ENCODE results near the gene HDAC4. TPM values are rescaled to one million over a fixed set of nuclear protein-coding genes. Genes with fewer than 3 reads are reported as not detected.

The HDAC4 gene
- total and polyA plus RNA-seq, 9 of the 15 experiments (the other 6 are each of a cell fraction or from before 2014, with no cell fraction given) = 0.11 to 20.2 (median 4.0) TPM

DNA sequence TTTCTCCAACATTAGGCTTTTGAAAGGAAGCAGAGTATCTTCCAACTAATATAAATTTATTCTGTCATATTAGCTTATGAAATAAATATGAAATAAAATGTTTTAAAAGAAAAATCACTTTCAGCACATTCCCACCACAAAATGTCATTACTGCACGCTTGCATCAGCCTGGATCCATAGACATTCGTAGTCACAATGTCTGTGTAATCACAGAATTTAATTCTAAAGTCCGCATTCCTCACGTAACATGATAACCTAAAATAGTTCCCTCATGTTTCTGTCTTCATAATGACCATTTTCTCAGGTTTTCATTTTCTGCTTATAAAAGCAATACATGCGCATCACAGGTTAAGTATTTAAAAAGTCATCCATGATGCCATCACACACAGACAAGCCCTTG, 47.1 kb downstream of the HDAC4 start (continued):
- TF ChIP-seq, protein P1, sequence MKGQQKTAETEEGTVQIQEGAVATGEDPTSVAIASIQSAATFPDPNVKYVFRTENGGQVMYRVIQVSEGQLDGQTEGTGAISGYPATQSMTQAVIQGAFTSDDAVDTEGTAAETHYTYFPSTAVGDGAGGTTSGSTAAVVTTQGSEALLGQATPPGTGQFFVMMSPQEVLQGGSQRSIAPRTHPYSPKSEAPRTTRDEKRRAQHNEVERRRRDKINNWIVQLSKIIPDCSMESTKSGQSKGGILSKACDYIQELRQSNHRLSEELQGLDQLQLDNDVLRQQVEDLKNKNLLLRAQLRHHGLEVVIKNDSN (CRISPR knock-in tag; IDR thresholded peaks at IDR 0.05) = no peak
- TF ChIP-seq EP400 (IDR thresholded peaks at IDR 0.05) = no peak
- TF ChIP-seq FOXM1 (IDR thresholded peaks at IDR 0.05; ENCODE audit: low read depth) = no peak
- no peak for TF ChIP-seq FOXM1 (CRISPR knock-in tag; IDR thresholded peaks at IDR 0.05; ENCODE audit: low read depth)
- no peak for TF ChIP-seq THRB (CRISPR knock-in tag; conservative IDR thresholded peaks at IDR 0.05)
- no peak for TF ChIP-seq EP300 (IDR thresholded peaks at IDR 0.05; ENCODE audit: low read length)

GRCh38 chr2:239351687-239352086, 49.1 kb downstream of the HDAC4 start:
- ChIA-PET POLR2A (interaction anchor here (0.7 kb wide), 1 partner anchor 47 kb away, joined by 3 read pairs; no protein-coding TSS in a partner anchor), CTCF (ENCODE audit: low intra/inter-chr PET ratio) (no interaction called here)
- Histone ChIP-seq H2AFZ (ENCODE audit: low read depth, low read length) (no peak overlapping the region), H3K27me3 (ENCODE audit: control insufficient read depth in 2 of 2, insufficient read depth in 2 of 2, low read length in 2 of 2) (no peaks in the 10 kb centered on the region), H4K20me1 (replicated peaks; ENCODE audit: control insufficient read depth, insufficient read depth, low read length) (no peaks in the 10 kb centered on the region), H3K4me1 (replicated peaks in 1 of 2; ENCODE audit: control insufficient read depth in 2 of 2, insufficient read depth in 2 of 2, low read length in 2 of 2) (no peaks in the 10 kb centered on the region), H3K27ac (ENCODE audit: extremely low read depth, low read depth, low read length) (no peak overlapping the region), H3K4me3 (no peak overlapping the region), H3K9ac (ENCODE audit: insufficient read depth in 1 of 2, low read depth in 2 of 2, low read length in 2 of 2) (no peak overlapping the region), H3K4me2 (ENCODE audit: insufficient read depth, low read length) (no peak overlapping the region), H3K79me2 (ENCODE audit: control insufficient read depth, insufficient read depth, low read length) (peaks cover 5% of the 10 kb centered on the region; the same call in 2 of the 3 replicates), H3K9me3 (replicated peaks; ENCODE audit: control insufficient read depth, insufficient read depth, low read depth, low read length) (no peaks in the 10 kb centered on the region; the same call in 1 of the 2 replicates), H3K36me3 (ENCODE audit: control insufficient read depth, insufficient read depth, low read length) (peaks cover 8% of the 10 kb centered on the region; the same call in 1 of the 3 replicates), H3K9me1 (ENCODE audit: control insufficient read depth, insufficient read depth, low read length) (no peaks in the 10 kb centered on the region)
- WGBS (ENCODE audit: insufficient coverage, low coverage, missing lambda C conversion rate) = 95% methylated on average over 9 of the region's 14 CpGs
- intact Hi-C loops (cut with micrococcal nuclease) = no loop called here
- no peak for FAIRE-seq
- BruUV-seq (replicated peaks) = no TSS peak
- no peak for ATAC-seq
- no peak for DNase-seq (ENCODE audit: extremely low read depth in 1 of 4, low spot score in 3 of 4)
- in situ Hi-C loops (cut with MboI) = no loop called here
- TF ChIP-seq, protein P2, sequence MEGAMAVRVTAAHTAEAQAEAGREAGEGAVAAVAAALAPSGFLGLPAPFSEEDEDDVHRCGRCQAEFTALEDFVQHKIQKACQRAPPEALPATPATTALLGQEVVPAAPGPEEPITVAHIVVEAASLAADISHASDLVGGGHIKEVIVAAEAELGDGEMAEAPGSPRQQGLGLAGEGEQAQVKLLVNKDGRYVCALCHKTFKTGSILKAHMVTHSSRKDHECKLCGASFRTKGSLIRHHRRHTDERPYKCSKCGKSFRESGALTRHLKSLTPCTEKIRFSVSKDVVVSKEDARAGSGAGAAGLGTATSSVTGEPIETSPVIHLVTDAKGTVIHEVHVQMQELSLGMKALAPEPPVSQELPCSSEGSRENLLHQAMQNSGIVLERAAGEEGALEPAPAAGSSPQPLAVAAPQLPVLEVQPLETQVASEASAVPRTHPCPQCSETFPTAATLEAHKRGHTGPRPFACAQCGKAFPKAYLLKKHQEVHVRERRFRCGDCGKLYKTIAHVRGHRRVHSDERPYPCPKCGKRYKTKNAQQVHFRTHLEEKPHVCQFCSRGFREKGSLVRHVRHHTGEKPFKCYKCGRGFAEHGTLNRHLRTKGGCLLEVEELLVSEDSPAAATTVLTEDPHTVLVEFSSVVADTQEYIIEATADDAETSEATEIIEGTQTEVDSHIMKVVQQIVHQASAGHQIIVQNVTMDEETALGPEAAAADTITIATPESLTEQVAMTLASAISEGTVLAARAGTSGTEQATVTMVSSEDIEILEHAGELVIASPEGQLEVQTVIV (CRISPR knock-in tag; IDR thresholded peaks at IDR 0.05; ENCODE audit: borderline replicate concordance) = no peak
- TF ChIP-seq HOMEZ (CRISPR knock-in tag; IDR thresholded peaks at IDR 0.05) = no peak
- TF ChIP-seq KDM5B (IDR thresholded peaks at IDR 0.05; ENCODE audit: insufficient replicate concordance, low read depth, low read length) = no peak
- no peak for TF ChIP-seq ETS2 (tag; IDR thresholded peaks at IDR 0.05; ENCODE audit: borderline replicate concordance, poor library complexity, severe bottlenecking)
- TF ChIP-seq, protein P3, sequence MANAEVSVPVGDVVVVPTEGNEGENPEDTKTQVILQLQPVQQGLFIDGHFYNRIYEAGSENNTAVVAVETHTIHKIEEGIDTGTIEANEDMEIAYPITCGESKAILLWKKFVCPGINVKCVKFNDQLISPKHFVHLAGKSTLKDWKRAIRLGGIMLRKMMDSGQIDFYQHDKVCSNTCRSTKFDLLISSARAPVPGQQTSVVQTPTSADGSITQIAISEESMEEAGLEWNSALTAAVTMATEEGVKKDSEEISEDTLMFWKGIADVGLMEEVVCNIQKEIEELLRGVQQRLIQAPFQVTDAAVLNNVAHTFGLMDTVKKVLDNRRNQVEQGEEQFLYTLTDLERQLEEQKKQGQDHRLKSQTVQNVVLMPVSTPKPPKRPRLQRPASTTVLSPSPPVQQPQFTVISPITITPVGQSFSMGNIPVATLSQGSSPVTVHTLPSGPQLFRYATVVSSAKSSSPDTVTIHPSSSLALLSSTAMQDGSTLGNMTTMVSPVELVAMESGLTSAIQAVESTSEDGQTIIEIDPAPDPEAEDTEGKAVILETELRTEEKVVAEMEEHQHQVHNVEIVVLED (CRISPR knock-in tag; IDR thresholded peaks at IDR 0.05) = no peak
- TF ChIP-seq KLF1 (tag; IDR thresholded peaks at IDR 0.05) = no peak
- no peak for TF ChIP-seq ZNF586 (CRISPR knock-in tag; conservative IDR thresholded peaks at IDR 0.05)
